ENCODE data around the gene AQR. TPM values are rescaled to one million over a fixed set of nuclear protein-coding genes. Genes with fewer than 3 reads are reported as not detected.

The AQR gene
- total RNA-seq, 1 experiment from 2014 or later: 54.4 TPM

DNA sequence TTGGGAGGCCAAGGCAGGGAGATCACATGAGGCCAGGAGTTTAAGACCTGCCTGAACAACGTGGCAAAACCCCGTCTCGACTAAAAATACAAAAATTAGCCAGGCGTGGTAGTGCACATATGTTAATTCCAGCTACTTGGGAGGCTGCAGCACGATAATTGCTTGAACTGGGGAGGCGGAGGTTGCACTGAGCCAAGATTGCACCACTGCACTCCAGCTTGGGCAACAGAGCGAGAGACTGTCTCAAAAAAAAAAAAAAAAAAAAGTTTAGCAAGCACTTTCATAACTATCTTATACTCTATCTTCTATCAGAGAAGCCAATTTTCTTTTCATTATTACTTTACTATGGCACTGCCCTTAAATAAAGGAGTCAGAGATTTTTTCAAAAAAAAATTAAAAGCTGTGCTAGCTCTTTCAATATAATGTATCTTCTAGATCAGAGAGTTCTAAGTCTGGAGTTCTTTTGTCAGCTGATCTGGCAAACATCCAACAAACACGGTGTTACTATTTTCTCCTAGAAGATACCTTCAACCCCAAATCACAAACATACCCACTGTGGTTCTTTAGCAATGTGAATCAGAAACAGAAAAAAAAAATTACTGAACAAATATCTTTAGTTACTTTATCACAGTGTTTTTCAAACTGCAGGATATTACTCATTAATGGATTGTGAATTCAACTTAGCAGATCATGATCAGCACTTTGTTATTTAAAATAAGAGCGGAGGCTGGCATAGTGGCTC is 15.5 kb upstream of the AQR start:
- Mint-ChIP-seq H3K36me3 (ENCODE audit: insufficient read depth in 1 of 3, low read depth in 3 of 3) (peaks cover 21 to 66% (median 24%) of the 10 kb centered on the region in 3 experiments; a peak in 6 of 7 replicates), H3K27ac (peak overlapping the region; percentile 28 to 78 (median 53); a peak in 5 of 7 replicates), H3K27me3 (ENCODE audit: low read depth) (no peaks in the 10 kb centered on the region), H3K9me3 (no peaks in the 10 kb centered on the region), H3K4me1 (peaks cover 29 to 43% of the 10 kb centered on the region in 2 experiments), H3K4me3 (peak overlapping the region; percentile 46 to 67)
- Histone ChIP-seq H3K18ac (ENCODE audit: insufficient read length, low read depth, low read length) (no peak overlapping the region), H3K56ac (ENCODE audit: insufficient read length, low read depth, low read length) (no peak overlapping the region), H4K5ac (ENCODE audit: insufficient read length, low read depth, low read length) (no peak overlapping the region), H3K79me1 (ENCODE audit: insufficient read depth, low read depth, low read length, poor library complexity, severe bottlenecking) (no peaks in the 10 kb centered on the region), H3K14ac (ENCODE audit: insufficient read depth, low read length) (no peak overlapping the region), H3K4me1 (ENCODE audit: insufficient read depth, low read length) (peaks cover 2% of the 10 kb centered on the region; the same call in 1 of the 2 replicates), H2BK12ac (ENCODE audit: insufficient read length, low read depth, low read length) (no peak overlapping the region), H3K9me3 (ENCODE audit: control insufficient read depth, low read depth, low read length) (no peaks in the 10 kb centered on the region), H4K20me1 (ENCODE audit: control insufficient read depth, insufficient read depth, insufficient read length) (no peaks in the 10 kb centered on the region), H3T11ph (ENCODE audit: low read length) (no peak overlapping the region), H4K8ac (replicated peaks; ENCODE audit: insufficient read length, low read depth, low read length) (no peak overlapping the region), H2BK20ac (ENCODE audit: low read depth, low read length, poor library complexity, severe bottlenecking) (no peak overlapping the region), H3K4ac (ENCODE audit: low read depth, low read length) (no peak overlapping the region), H3K23ac (ENCODE audit: insufficient read length, low read depth, low read length) (no peak overlapping the region), H3K9ac (ENCODE audit: extremely low read depth, insufficient read length, low read length) (no peak overlapping the region), H2AFZ (ENCODE audit: low read length) (no peak overlapping the region), H2AK5ac (ENCODE audit: insufficient read length, low read length) (no peak overlapping the region), H4K91ac (ENCODE audit: insufficient read length, low read depth, low read length) (no peak overlapping the region), H3K27me3 (ENCODE audit: insufficient read depth, low read length) (no peaks in the 10 kb centered on the region), H3K4me2 (ENCODE audit: insufficient read depth, insufficient read length, low read length) (no peak overlapping the region), H3K79me2 (ENCODE audit: insufficient read depth, low read length) (peaks cover 27% of the 10 kb centered on the region), H2BK5ac (ENCODE audit: insufficient read length, low read length) (no peak overlapping the region), H3K27ac (ENCODE audit: insufficient read length, low read depth, low read length) (no peak overlapping the region), H2BK15ac (ENCODE audit: low read depth, low read length) (no peak overlapping the region), H3K23me2 (ENCODE audit: insufficient read length, low read depth, low read length, poor library complexity, severe bottlenecking) (peaks cover 8% of the 10 kb centered on the region), H2BK120ac (ENCODE audit: low read depth, low read length, poor library complexity, severe bottlenecking) (no peak overlapping the region)
- WGBS (ENCODE audit: extremely low coverage, insufficient read length, low lambda C conversion rate): no CpG with 5 or more reads among the region's 9 CpGs
- no peak for DNase-seq
- TF ChIP-seq CTCF (conservative IDR thresholded peaks at IDR 0.05): no peak
